T-cell (primary cell): ENCODE results near the gene VPS25. TPM values are rescaled to one million over a fixed set of nuclear protein-coding genes. Genes with fewer than 3 reads are reported as not detected.

Experiments
- ATAC-seq, 4 experiments: fragments of 200-7000 bp in 3 of 4; fragments of 150-1000 bp in 1 of 4; cut with Tn5 transposase; replicated peaks in 1 of 4; 1 replicate in 3 of 4; 2 replicates in 1 of 4; pipeline ENCODE4 v1.10.0; 2021; ENCODE audit warnings: moderate library complexity in 3 of 4, mild to moderate bottlenecking in 2 of 4, moderate number of reproducible peaks in 1 of 4
- CTCF ChIA-PET, 2 donors: fragments of 300-600 bp; sonication (Branson Sonifier 250); formaldehyde crosslinking; loops; one replicate each; lab custom pipeline; 2022; ENCODE audit warnings: antibody characterized with exemption in 2 of 2; lab: Charles Lee
- POLR2A ChIA-PET, 2 donors: fragments of 300-600 bp; sonication (Branson Sonifier 250); formaldehyde crosslinking; loops; one replicate each; lab custom pipeline; 2022; ENCODE audit warnings: antibody characterized with exemption in 2 of 2; lab: Charles Lee
- DNase-seq, 35 experiments: peaks; one replicate each; pipeline versions ENCODE4 v3.0.0 to v3.0.0-alpha.2; 2013 to 2023
- H3K27ac ChIP-seq: one replicate; pipeline ENCODE4 v1.5.1; 2013; ENCODE audit warnings: low read length
- H3K27me3 ChIP-seq, 2 experiments: replicated peaks in 1 of 2; 1 replicate in 1 of 2; 2 replicates in 1 of 2; pipeline versions ENCODE4 v1.6.1 to v1.7.0; 2013; ENCODE audit warnings: low read length in 1 of 2, mixed read lengths in 1 of 2; ENCODE audit not compliant: control insufficient read depth in 2 of 2, insufficient read depth in 2 of 2; ENCODE audit errors: extremely low read depth in 1 of 2
- H3K36me3 ChIP-seq, 2 donors: 1 replicate in 1 of 2; 2 replicates in 1 of 2; pipeline versions ENCODE4 v1.6.1 to v1.7.0; 2013; ENCODE audit warnings: low read length in 1 of 2; ENCODE audit not compliant: control insufficient read depth in 2 of 2, insufficient read depth in 1 of 2; ENCODE audit errors: extremely low read depth in 1 of 2
- H3K4me1 ChIP-seq, 2 experiments: 1 replicate in 1 of 2; 2 replicates in 1 of 2; pipeline versions ENCODE4 v1.6.1 to v1.7.0; 2013; ENCODE audit warnings: low read length in 2 of 2, mixed read lengths in 1 of 2; ENCODE audit not compliant: insufficient read depth in 2 of 2, control insufficient read depth in 1 of 2; ENCODE audit errors: extremely low read depth in 1 of 2
- H3K4me3 ChIP-seq, 2 donors: 1 replicate in 1 of 2; 2 replicates in 1 of 2; pipeline versions ENCODE4 v1.5.1 to v1.7.0; 2013; ENCODE audit warnings: mild to moderate bottlenecking in 2 of 2, low read length in 1 of 2, moderate library complexity in 1 of 2; ENCODE audit not compliant: control insufficient read depth in 1 of 2; ENCODE audit errors: extremely low read depth in 1 of 2
- H3K9me3 ChIP-seq: 2 replicates; pipeline ENCODE4 v1.7.0; 2013
- H3K27ac Mint-ChIP-seq, 2 donors: one replicate each; pipeline ENCODE4 v1.8.0; 2020 to 2021; ENCODE audit warnings: mild to moderate bottlenecking in 2 of 2, mixed read lengths in 2 of 2
- H3K27me3 Mint-ChIP-seq, 2 donors: one replicate each; pipeline ENCODE4 v1.8.0; 2021 to 2022; ENCODE audit warnings: mixed read lengths in 2 of 2
- H3K36me3 Mint-ChIP-seq: one replicate; pipeline ENCODE4 v1.8.0; 2021; ENCODE audit warnings: mixed read lengths
- H3K4me1 Mint-ChIP-seq, 3 donors: one replicate each; pipeline ENCODE4 v1.8.0; 2020 to 2022; ENCODE audit warnings: mixed read lengths in 3 of 3, mild to moderate bottlenecking in 1 of 3
- H3K4me3 Mint-ChIP-seq, 3 donors: one replicate each; pipeline ENCODE4 v1.8.0; 2020 to 2022; ENCODE audit warnings: mild to moderate bottlenecking in 3 of 3, mixed read lengths in 3 of 3, moderate library complexity in 3 of 3
- H3K9me3 Mint-ChIP-seq, 3 donors: one replicate each; pipeline ENCODE4 v1.8.0; 2020 to 2022; ENCODE audit warnings: mixed read lengths in 3 of 3
- WGBS: methylation state at CpG from one replicate; pipeline ENCODE4 v1.1.5; 2013; ENCODE audit warnings: missing lambda C conversion rate; ENCODE audit not compliant: insufficient coverage; 5-methylcytosine and 5-hydroxymethylcytosine counted together
- total RNA-seq, 35 experiments: library from RNA in 6 of 35; stranded (reverse) in 6 of 35; fragments of 120-200 nt in 1 of 35; gene quantifications; one replicate each; pipeline versions ENCODE4 v1.2.1 to v1.2.4 and lab custom pipeline; 2013 to 2026

VPS25 gene
- total RNA-seq, 5 donors from 2014 or later (not counting 1 experiment from before 2014, with no cell fraction given): 34.7 to 42.5 (median 38.7) TPM

DNA sequence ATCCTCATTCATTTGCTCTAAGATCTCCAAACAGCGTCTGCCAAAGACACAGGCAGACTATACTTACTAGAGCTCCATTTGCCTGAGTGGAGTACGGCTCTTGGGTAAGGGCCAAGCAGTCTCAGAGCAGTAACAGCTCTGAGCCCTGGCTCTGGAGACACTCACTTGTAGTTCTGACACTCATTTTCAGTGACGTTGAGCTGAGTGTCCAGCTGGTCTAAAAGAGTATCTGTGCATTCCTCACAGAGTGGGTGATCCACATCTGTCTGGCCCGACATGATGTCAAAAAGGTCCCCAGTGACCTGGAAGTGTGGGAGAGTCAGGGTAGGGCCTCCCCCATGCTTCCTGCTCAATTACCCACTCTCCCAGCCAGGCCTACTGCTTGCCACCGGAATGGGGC, 45.1 kb downstream of the VPS25 start:
- ChIA-PET POLR2A (no interaction called here), CTCF (interaction anchor here in 1 of 2 donors (0.5 to 0.6 kb wide), 2 partner anchors 75 to 491 kb away, joined by 4 to 7 read pairs; no protein-coding TSS in a partner anchor)
- Mint-ChIP-seq H3K9me3 (no peaks in the 10 kb centered on the region), H3K27ac (no peak overlapping the region), H3K4me3 (no peak overlapping the region), H3K36me3 (peaks cover 53% of the 10 kb centered on the region), H3K4me1 (peaks cover 16 to 29% (median 29%) of the 10 kb centered on the region in 3 donors), H3K27me3 (no peaks in the 10 kb centered on the region)
- Histone ChIP-seq H3K27me3 (no peaks in the 10 kb centered on the region), H3K4me3 (no peak overlapping the region), H3K9me3 (no peaks in the 10 kb centered on the region), H3K36me3 (peaks cover 8 to 80% of the 10 kb centered on the region in 2 donors), H3K27ac (no peak overlapping the region), H3K4me1 (peaks cover 3 to 10% of the 10 kb centered on the region in 2 experiments)
- WGBS: 94% methylated on average over 4 of the region's 5 CpGs
- DNase-seq (no peak), ATAC-seq (no peak)

DNA sequence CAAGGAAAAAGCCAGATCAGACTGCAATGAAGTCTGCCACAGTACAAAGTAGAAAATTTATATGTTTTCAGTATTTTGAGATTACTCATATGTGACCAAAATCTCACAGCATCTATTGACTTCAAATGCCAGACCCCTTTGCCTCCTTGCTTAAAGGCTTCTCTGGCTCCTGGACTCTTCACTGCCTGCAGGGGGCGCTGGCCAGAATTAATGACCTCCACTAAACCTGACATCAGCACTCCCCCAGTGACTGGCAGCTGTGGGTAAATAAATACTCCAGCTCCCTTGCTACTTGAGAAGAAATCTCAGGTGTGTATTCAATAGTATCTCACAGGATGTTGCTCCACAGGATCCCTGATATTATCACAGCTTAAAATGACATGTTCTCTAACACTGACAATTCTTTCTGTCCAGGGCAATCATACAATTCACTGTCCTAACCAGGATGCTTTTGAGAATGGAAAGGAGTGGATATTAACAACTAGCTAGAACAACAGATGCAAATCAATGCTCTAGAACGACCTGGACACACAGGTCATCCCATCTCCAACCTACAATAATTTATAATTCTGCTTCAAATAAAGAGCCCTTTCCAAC, 46.8 kb downstream of the VPS25 start:
- CTCF ChIA-PET: interaction anchor here in 1 of 2 donors (1.4 kb wide), 1 partner anchor 14 kb away, joined by 4 read pairs; no protein-coding TSS in a partner anchor
- no peaks in the 10 kb centered on the region for H3K9me3 ChIP-seq
- peak overlapping the region; percentile 5 for H3K27ac ChIP-seq
- ATAC-seq (no peak), DNase-seq (peak in 32 of 35 experiments; percentile 12 to 75 (median 52))
- peaks cover 7 to 20% of the 10 kb centered on the region in 2 experiments for H3K4me1 ChIP-seq
- Mint-ChIP-seq H3K4me3 (peak overlapping the region in 1 of 3 donors; percentile 1), H3K4me1 (peaks cover 28 to 40% (median 39%) of the 10 kb centered on the region in 3 donors), H3K27me3 (no peaks in the 10 kb centered on the region), H3K9me3 (no peaks in the 10 kb centered on the region), H3K36me3 (peaks cover 40% of the 10 kb centered on the region), H3K27ac (no peak overlapping the region)
- no peaks in the 10 kb centered on the region for H3K27me3 ChIP-seq
- WGBS: 100% methylated on average over 1 of the region's 2 CpGs
- H3K4me3 ChIP-seq: no peak overlapping the region
- POLR2A ChIA-PET: interaction anchor here in 1 of 2 donors (0.6 kb wide), 1 partner anchor 432 kb away, joined by 4 read pairs; the partner anchor contains the start of gene STAT3
- H3K36me3 ChIP-seq: peaks cover 7 to 65% of the 10 kb centered on the region in 2 donors

- Histone ChIP-seq H3K4me1 (peaks cover 7 to 20% of the 10 kb centered on the region in 2 experiments), H3K36me3 (peaks cover 7 to 54% of the 10 kb centered on the region in 2 donors), H3K4me3 (no peak overlapping the region), H3K27me3 (no peaks in the 10 kb centered on the region), H3K27ac (no peak overlapping the region), H3K9me3 (no peaks in the 10 kb centered on the region)
- ChIA-PET CTCF (interaction anchor here (0.6 to 1.4 kb wide), 2 partner anchors 13 to 18 kb away, joined by 3 to 4 read pairs; no protein-coding TSS in a partner anchor), POLR2A (no interaction called here)
- no peak for ATAC-seq
- no peaks in the 10 kb centered on the region for H3K27me3 Mint-ChIP-seq
- peak overlapping the region; percentile 2 to 96 (median 4) for H3K4me3 Mint-ChIP-seq
- no peak for DNase-seq
- H3K36me3 Mint-ChIP-seq: peaks cover 31% of the 10 kb centered on the region
- H3K4me1 Mint-ChIP-seq: peaks cover 28 to 42% (median 39%) of the 10 kb centered on the region in 3 donors
- H3K9me3 Mint-ChIP-seq: no peaks in the 10 kb centered on the region
- no peak overlapping the region for H3K27ac Mint-ChIP-seq
- WGBS: no CpG with 5 or more reads among the region's 7 CpGs
Measured at GRCh38 chr17:42821176-42821575, 47.9 kb downstream of the VPS25 start.

DNA sequence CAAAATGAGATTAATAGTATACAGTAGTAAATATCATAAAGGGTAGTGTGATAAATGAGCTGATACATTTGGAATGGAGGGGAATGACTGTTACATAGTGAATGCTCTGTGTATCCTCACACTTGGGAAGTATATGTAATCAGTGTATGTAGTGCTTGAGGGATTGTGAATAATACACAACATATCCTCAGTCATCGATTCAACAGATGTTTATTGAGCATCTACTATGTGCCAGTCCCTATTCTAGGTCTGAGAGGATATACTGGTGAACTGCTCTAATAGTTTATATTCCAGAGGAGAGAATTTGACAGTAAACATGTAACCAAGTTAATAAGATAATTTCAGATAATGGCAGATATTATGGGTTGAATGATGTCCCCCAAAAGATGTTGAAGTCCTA, 54.2 kb downstream of the VPS25 start:
- peaks cover 3 to 4% of the 10 kb centered on the region in 2 donors for H3K27me3 Mint-ChIP-seq
- no peak for DNase-seq
- H3K27me3 ChIP-seq: no peaks in the 10 kb centered on the region
- ATAC-seq: no peak
- ChIA-PET POLR2A (no interaction called here), CTCF (no interaction called here)
- no peaks in the 10 kb centered on the region for H3K9me3 ChIP-seq
- no CpG with 5 or more reads among the region's 1 CpG for WGBS
- H3K9me3 Mint-ChIP-seq: no peaks in the 10 kb centered on the region
- H3K27ac Mint-ChIP-seq: no peak overlapping the region
- H3K4me3 Mint-ChIP-seq: no peak overlapping the region
- H3K4me1 Mint-ChIP-seq: peaks cover 21 to 27% (median 24%) of the 10 kb centered on the region in 3 donors
- H3K4me3 ChIP-seq: no peak overlapping the region
- peaks cover 9 to 22% of the 10 kb centered on the region in 2 experiments for H3K4me1 ChIP-seq
- no peaks in the 10 kb centered on the region for H3K36me3 ChIP-seq
- peaks cover 3% of the 10 kb centered on the region for H3K36me3 Mint-ChIP-seq
- no peak overlapping the region for H3K27ac ChIP-seq

Other genes with a start within 250 kb of the VPS25 start
- 10 to 100 TPM; 13.2 to 35.1 (median 28.8) TPM for gene NAGLU, start 237.2 kb upstream of the VPS25 start, total RNA-seq
- 1 to 10 TPM; 1.2 to 2.2 (median 1.4) TPM for gene HSD17B1, start 220.5 kb upstream of the VPS25 start, total RNA-seq
- gene COASY, start 211.3 kb upstream of the VPS25 start, total RNA-seq: 10 to 100 TPM; 43.2 to 79.0 (median 74.9) TPM
- 10 to 100 TPM; 31.4 to 68.9 (median 61.2) TPM for gene MLX, start 206.3 kb upstream of the VPS25 start, total RNA-seq
- gene PSMC3IP, start 195.7 kb upstream of the VPS25 start, total RNA-seq: 1 to 10 TPM; 2.2 to 4.3 (median 3.2) TPM
- gene RETREG3, start 164.1 kb upstream of the VPS25 start, total RNA-seq: 100 to 1,000 TPM in 3 of 5 donors, 10 to 100 TPM in 2; 72.4 to 150 (median 139) TPM
- 10 to 100 TPM in 3 of 5 donors, 1 to 10 TPM in 2; 6.5 to 18.9 (median 16.2) TPM for gene TUBG1, start 163.8 kb upstream of the VPS25 start, total RNA-seq
- gene TUBG2, start 114.2 kb upstream of the VPS25 start, total RNA-seq: 10 to 100 TPM; 13.7 to 22.3 (median 20.5) TPM
- gene PLEKHH3, start 96.5 kb upstream of the VPS25 start, total RNA-seq: 1 to 10 TPM in 1 of 5 donors, under 1 TPM in 4; 0.13 to 2.5 (median 0.58) TPM
- gene CCR10, start 91.6 kb upstream of the VPS25 start, total RNA-seq: 1 to 10 TPM in 4 of 5 donors, under 1 TPM in 1; 0.53 to 7.8 (median 1.3) TPM
- gene CNTNAP1, start 90.9 kb upstream of the VPS25 start, total RNA-seq: 10 to 100 TPM in 1 of 5 donors, 1 to 10 TPM in 4; 2.2 to 18.3 (median 3.0) TPM
- 100 to 1,000 TPM in 4 of 5 donors, 10 to 100 TPM in 1; 87.1 to 161 (median 146) TPM for gene EZH1, start 28.4 kb upstream of the VPS25 start, total RNA-seq
- gene RAMP2, start 12.2 kb upstream of the VPS25 start, total RNA-seq: not detected
- gene WNK4, start 7.2 kb downstream of the VPS25 start, total RNA-seq: 1 to 10 TPM in 1 of 5 donors, under 1 TPM in 3, not detected in 1; 0.38 to 1.3 (median 0.60) TPM
- gene COA3, start 25.3 kb downstream of the VPS25 start, total RNA-seq: 10 to 100 TPM in 4 of 5 donors, 1 to 10 TPM in 1; 7.9 to 32.4 (median 29.8) TPM
- gene CNTD1, start 25.4 kb downstream of the VPS25 start, total RNA-seq: not detected
- gene BECN1, start 50.8 kb downstream of the VPS25 start, total RNA-seq: 100 to 1,000 TPM in 4 of 5 donors, 10 to 100 TPM in 1; 92.1 to 138 (median 105) TPM
- gene PSME3, start 59.9 kb downstream of the VPS25 start, total RNA-seq: 10 to 100 TPM; 68.0 to 79.1 (median 77.2) TPM
- 1 to 10 TPM; 2.2 to 3.7 (median 3.2) TPM for gene AOC2, start 71.1 kb downstream of the VPS25 start, total RNA-seq
- 1 to 10 TPM; 1.2 to 2.1 (median 1.2) TPM for gene AOC3, start 77.8 kb downstream of the VPS25 start, total RNA-seq
- under 1 TPM in 3 of 5 donors, not detected in 2; 0.19 to 0.30 (median 0.20) TPM for gene G6PC1, start 127.3 kb downstream of the VPS25 start, total RNA-seq
- gene AARSD1, start 191.0 kb downstream of the VPS25 start, total RNA-seq: 10 to 100 TPM; 54.1 to 65.2 (median 60.0) TPM
- under 1 TPM in 3 of 5 donors, not detected in 2; 0.25 to 0.44 (median 0.41) TPM for gene PTGES3L, start 206.6 kb downstream of the VPS25 start, total RNA-seq
- 10 to 100 TPM; 11.5 to 24.0 (median 23.7) TPM for gene RUNDC1, start 207.1 kb downstream of the VPS25 start, total RNA-seq
- gene RPL27, start 225.0 kb downstream of the VPS25 start, total RNA-seq: 1,000 to 10,000 TPM; 1,254 to 1,790 (median 1,710) TPM
- gene IFI35, start 233.3 kb downstream of the VPS25 start, total RNA-seq: 10 to 100 TPM; 27.0 to 44.6 (median 34.1) TPM
- gene VAT1, start 248.9 kb downstream of the VPS25 start, total RNA-seq: 10 to 100 TPM; 26.4 to 62.6 (median 48.5) TPM